ENCODE data around the gene SNAP47.

- TF ChIP-seq, protein P1, sequence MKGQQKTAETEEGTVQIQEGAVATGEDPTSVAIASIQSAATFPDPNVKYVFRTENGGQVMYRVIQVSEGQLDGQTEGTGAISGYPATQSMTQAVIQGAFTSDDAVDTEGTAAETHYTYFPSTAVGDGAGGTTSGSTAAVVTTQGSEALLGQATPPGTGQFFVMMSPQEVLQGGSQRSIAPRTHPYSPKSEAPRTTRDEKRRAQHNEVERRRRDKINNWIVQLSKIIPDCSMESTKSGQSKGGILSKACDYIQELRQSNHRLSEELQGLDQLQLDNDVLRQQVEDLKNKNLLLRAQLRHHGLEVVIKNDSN (IDR thresholded peaks at IDR 0.05; ENCODE audit: borderline replicate concordance, low read depth), result no peak
- TF ChIP-seq, protein P2, sequence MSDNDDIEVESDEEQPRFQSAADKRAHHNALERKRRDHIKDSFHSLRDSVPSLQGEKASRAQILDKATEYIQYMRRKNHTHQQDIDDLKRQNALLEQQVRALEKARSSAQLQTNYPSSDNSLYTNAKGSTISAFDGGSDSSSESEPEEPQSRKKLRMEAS (IDR thresholded peaks at IDR 0.05; ENCODE audit: low read depth), result no peak
- TF ChIP-seq TAF1 (IDR thresholded peaks at IDR 0.05; ENCODE audit: borderline replicate concordance, low read depth, low read length), result no peak
- TF ChIP-seq, protein P3, sequence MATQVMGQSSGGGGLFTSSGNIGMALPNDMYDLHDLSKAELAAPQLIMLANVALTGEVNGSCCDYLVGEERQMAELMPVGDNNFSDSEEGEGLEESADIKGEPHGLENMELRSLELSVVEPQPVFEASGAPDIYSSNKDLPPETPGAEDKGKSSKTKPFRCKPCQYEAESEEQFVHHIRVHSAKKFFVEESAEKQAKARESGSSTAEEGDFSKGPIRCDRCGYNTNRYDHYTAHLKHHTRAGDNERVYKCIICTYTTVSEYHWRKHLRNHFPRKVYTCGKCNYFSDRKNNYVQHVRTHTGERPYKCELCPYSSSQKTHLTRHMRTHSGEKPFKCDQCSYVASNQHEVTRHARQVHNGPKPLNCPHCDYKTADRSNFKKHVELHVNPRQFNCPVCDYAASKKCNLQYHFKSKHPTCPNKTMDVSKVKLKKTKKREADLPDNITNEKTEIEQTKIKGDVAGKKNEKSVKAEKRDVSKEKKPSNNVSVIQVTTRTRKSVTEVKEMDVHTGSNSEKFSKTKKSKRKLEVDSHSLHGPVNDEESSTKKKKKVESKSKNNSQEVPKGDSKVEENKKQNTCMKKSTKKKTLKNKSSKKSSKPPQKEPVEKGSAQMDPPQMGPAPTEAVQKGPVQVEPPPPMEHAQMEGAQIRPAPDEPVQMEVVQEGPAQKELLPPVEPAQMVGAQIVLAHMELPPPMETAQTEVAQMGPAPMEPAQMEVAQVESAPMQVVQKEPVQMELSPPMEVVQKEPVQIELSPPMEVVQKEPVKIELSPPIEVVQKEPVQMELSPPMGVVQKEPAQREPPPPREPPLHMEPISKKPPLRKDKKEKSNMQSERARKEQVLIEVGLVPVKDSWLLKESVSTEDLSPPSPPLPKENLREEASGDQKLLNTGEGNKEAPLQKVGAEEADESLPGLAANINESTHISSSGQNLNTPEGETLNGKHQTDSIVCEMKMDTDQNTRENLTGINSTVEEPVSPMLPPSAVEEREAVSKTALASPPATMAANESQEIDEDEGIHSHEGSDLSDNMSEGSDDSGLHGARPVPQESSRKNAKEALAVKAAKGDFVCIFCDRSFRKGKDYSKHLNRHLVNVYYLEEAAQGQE (IDR thresholded peaks at IDR 0.05; ENCODE audit: low read depth, low read length), result no peak
- TF ChIP-seq, protein P4, sequence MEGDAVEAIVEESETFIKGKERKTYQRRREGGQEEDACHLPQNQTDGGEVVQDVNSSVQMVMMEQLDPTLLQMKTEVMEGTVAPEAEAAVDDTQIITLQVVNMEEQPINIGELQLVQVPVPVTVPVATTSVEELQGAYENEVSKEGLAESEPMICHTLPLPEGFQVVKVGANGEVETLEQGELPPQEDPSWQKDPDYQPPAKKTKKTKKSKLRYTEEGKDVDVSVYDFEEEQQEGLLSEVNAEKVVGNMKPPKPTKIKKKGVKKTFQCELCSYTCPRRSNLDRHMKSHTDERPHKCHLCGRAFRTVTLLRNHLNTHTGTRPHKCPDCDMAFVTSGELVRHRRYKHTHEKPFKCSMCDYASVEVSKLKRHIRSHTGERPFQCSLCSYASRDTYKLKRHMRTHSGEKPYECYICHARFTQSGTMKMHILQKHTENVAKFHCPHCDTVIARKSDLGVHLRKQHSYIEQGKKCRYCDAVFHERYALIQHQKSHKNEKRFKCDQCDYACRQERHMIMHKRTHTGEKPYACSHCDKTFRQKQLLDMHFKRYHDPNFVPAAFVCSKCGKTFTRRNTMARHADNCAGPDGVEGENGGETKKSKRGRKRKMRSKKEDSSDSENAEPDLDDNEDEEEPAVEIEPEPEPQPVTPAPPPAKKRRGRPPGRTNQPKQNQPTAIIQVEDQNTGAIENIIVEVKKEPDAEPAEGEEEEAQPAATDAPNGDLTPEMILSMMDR (IDR thresholded peaks at IDR 0.05), result no peak
- TF ChIP-seq SIN3A (IDR thresholded peaks at IDR 0.05; ENCODE audit: borderline replicate concordance, low read depth, low read length), result no peak
- no peak for TF ChIP-seq RFX5 (IDR thresholded peaks at IDR 0.05; ENCODE audit: low read length)
- no peak for TF ChIP-seq EZH2phosphoT487 (IDR thresholded peaks at IDR 0.05; ENCODE audit: borderline replicate concordance, low read depth)
Observed at GRCh38 chr1:227731696-227732585, 3.3 kb upstream of the SNAP47 start.
